ENCODE results near the gene NADSYN1. TPM values are rescaled to one million over a fixed set of nuclear protein-coding genes. Genes with fewer than 3 reads are reported as not detected.

The NADSYN1 gene
- total and polyA plus RNA-seq, 8 donors: 18.4 to 77.3 (median 29.4) TPM

GRCh38 chr11:71472941-71473792 lies 20.2 kb downstream of the NADSYN1 start:
- intact Hi-C loops (cut with DNase I): no loop called here
- H3K4me1 ChIP-seq: no peaks in the 10 kb centered on the region
- no peaks in the 10 kb centered on the region for H3K9me3 ChIP-seq
- no peaks in the 10 kb centered on the region for H3K27me3 ChIP-seq
- DNase-seq (peak in 1 of 6 donors; percentile 41), ATAC-seq (no peak), FAIRE-seq (no peak)
- H3K4me3 ChIP-seq: no peak overlapping the region
- 93% methylated on average over 32 to 33 of the region's 33 CpGs for WGBS, 2 donors
- TF ChIP-seq CTCF (IDR thresholded peaks at IDR 0.05): no peak
- no peak overlapping the region for H3K27ac ChIP-seq
- H3K36me3 ChIP-seq: peaks cover 0 to 37% (median 3%) of the 10 kb centered on the region in 3 donors

- ATAC-seq (no peak), FAIRE-seq (no peak), DNase-seq (no peak)
- intact Hi-C loops (cut with DNase I): no loop called here
- Histone ChIP-seq H3K4me1 (no peaks in the 10 kb centered on the region), H3K4me3 (no peak overlapping the region), H3K9me3 (no peaks in the 10 kb centered on the region), H3K27ac (no peak overlapping the region), H3K27me3 (no peaks in the 10 kb centered on the region), H3K36me3 (peaks cover 0 to 42% (median 3%) of the 10 kb centered on the region in 3 donors)
- no peak for TF ChIP-seq CTCF (IDR thresholded peaks at IDR 0.05)
- WGBS, 2 donors: 96 to 98% methylated on average over 14 of the region's 14 CpGs
These were observed 20.7 kb downstream of the NADSYN1 start for GRCh38 chr11:71473793-71474080.

- WGBS, 2 donors: 95 to 96% methylated on average over 27 of the region's 27 CpGs
- FAIRE-seq (no peak), ATAC-seq (no peak), DNase-seq (peak in 1 of 6 donors; percentile 41)
- no peak overlapping the region for H3K27ac ChIP-seq
- H3K4me3 ChIP-seq: no peak overlapping the region
- TF ChIP-seq CTCF (IDR thresholded peaks at IDR 0.05): no peak
- intact Hi-C loops (cut with DNase I): no loop called here
- no peaks in the 10 kb centered on the region for H3K27me3 ChIP-seq
- peaks cover 0 to 48% (median 3%) of the 10 kb centered on the region in 3 donors for H3K36me3 ChIP-seq
- no peaks in the 10 kb centered on the region for H3K4me1 ChIP-seq
- H3K9me3 ChIP-seq: no peaks in the 10 kb centered on the region
These were observed 21.3 kb downstream of the NADSYN1 start for GRCh38 chr11:71474141-71474770.

GRCh38 chr11:71474771-71475483 lies 21.9 kb downstream of the NADSYN1 start:
- TF ChIP-seq CTCF (IDR thresholded peaks at IDR 0.05): no peak
- no peak for ATAC-seq
- intact Hi-C loops (cut with DNase I): no loop called here
- Histone ChIP-seq H3K27me3 (no peaks in the 10 kb centered on the region), H3K36me3 (peaks cover 0 to 54% (median 3%) of the 10 kb centered on the region in 3 donors), H3K4me3 (no peak overlapping the region), H3K4me1 (no peaks in the 10 kb centered on the region), H3K9me3 (no peaks in the 10 kb centered on the region), H3K27ac (no peak overlapping the region)
- no peak for FAIRE-seq
- 94 to 96% methylated on average over 26 of the region's 26 CpGs for WGBS, 2 donors
- peak in 1 of 6 donors; percentile 47 for DNase-seq
